Fibroblast of lung (primary cell): ENCODE results near the gene RBM33. TPM values are rescaled to one million over a fixed set of nuclear protein-coding genes. Genes with fewer than 3 reads are reported as not detected.

Source experiments
- DNase-seq, 2 donors: peaks; one replicate each; pipeline versions ENCODE4 v3.0.0 to v3.0.0-alpha.2; 2010; ENCODE audit warnings: low read depth in 2 of 2
- H2AFZ ChIP-seq: 2 replicates; pipeline ENCODE4 v1.5.1; 2012; ENCODE audit warnings: low read length, control low read depth, inconsistent platforms
- H3K27ac ChIP-seq: 2 replicates; pipeline ENCODE4 v1.5.1; 2011; ENCODE audit warnings: low read length, control low read depth; ENCODE audit not compliant: insufficient read depth
- H3K27me3 ChIP-seq: 2 replicates; pipeline ENCODE4 v1.5.1; 2011; ENCODE audit warnings: mild to moderate bottlenecking, low read length; ENCODE audit not compliant: control insufficient read depth, insufficient read depth
- H3K36me3 ChIP-seq: 2 replicates; pipeline ENCODE4 v1.5.1; 2011; ENCODE audit warnings: low read length; ENCODE audit not compliant: control insufficient read depth, insufficient read depth
- H3K4me1 ChIP-seq: 2 replicates; pipeline ENCODE4 v1.5.1; 2011; ENCODE audit warnings: low read length; ENCODE audit not compliant: control insufficient read depth, insufficient read depth; ENCODE audit errors: extremely low read depth
- H3K4me2 ChIP-seq: 2 replicates; pipeline ENCODE4 v1.5.1; 2011; ENCODE audit warnings: low read length, control low read depth; ENCODE audit not compliant: insufficient read depth; ENCODE audit errors: extremely low read depth
- H3K4me3 ChIP-seq, 4 experiments: fragments of 200-600 bp in 1 of 4; sonication (generic) in 1 of 4; replicated peaks in 1 of 4; 2 replicates each; pipeline ENCODE4 v1.5.1; 2011 to 2016; ENCODE audit warnings: low read length in 4 of 4, low read depth in 3 of 4, mild to moderate bottlenecking in 3 of 4, control low read depth in 2 of 4, inconsistent platforms in 1 of 4, mixed read lengths in 1 of 4; ENCODE audit not compliant: insufficient read depth in 1 of 4; ENCODE audit errors: control extremely low read depth in 1 of 4
- H3K79me2 ChIP-seq: 2 replicates; pipeline ENCODE4 v1.5.1; 2012; ENCODE audit warnings: mild to moderate bottlenecking, low read length, inconsistent platforms; ENCODE audit not compliant: control insufficient read depth, insufficient read depth
- H3K9ac ChIP-seq: 2 replicates; pipeline ENCODE4 v1.5.1; 2011; ENCODE audit warnings: mild to moderate bottlenecking, low read length, control low read depth; ENCODE audit not compliant: insufficient read depth
- H3K9me3 ChIP-seq: 2 replicates; pipeline ENCODE4 v1.5.1; 2012; ENCODE audit warnings: low read depth, low read length; ENCODE audit not compliant: control insufficient read depth, insufficient read depth
- H4K20me1 ChIP-seq: 2 replicates; pipeline ENCODE4 v1.5.1; 2011; ENCODE audit warnings: low read length; ENCODE audit not compliant: control insufficient read depth, insufficient read depth; ENCODE audit errors: extremely low read depth
- EZH2 ChIP-seq: IDR thresholded peaks from 2 replicates; pipeline ENCODE4 v1.5.1; 2012; ENCODE audit warnings: low read length, control low read depth, mild to moderate bottlenecking; ENCODE audit errors: missing control alignments
- polyA plus RNA-seq, 2 donors: library from polyadenylated mRNA; depleted of rRNA in 1 of 2; stranded (reverse) in 1 of 2; unstranded in 1 of 2; fragments of >200 nt; gene quantifications; 2 replicates each; pipeline ENCODE4 v1.2.1, GENCODE V29; 2011 to 2012; ENCODE audit warnings: missing spikeins in 1 of 2
- total RNA-seq: library from RNA; depleted of rRNA; stranded (reverse); fragments of >200 nt; gene quantifications from 2 replicates; pipeline ENCODE4 v1.2.1, GENCODE V29; 2014
- TF ChIP-seq, protein P1 (sequence below), 2 donors: IDR thresholded peaks in 1 of 2; conservative IDR thresholded peaks in 1 of 2; 1 replicate in 1 of 2; 2 replicates in 1 of 2; pipeline ENCODE4 v1.5.1; 2011 to 2012; ENCODE audit warnings: low read length in 2 of 2, control low read depth in 1 of 2, inconsistent platforms in 1 of 2, low read depth in 1 of 2, mild to moderate bottlenecking in 1 of 2

RBM33 gene
- total and polyA plus RNA-seq, 2 donors (not counting 1 experiment from before 2014, with no cell fraction given): 6.9 to 33.2 TPM

DNA sequence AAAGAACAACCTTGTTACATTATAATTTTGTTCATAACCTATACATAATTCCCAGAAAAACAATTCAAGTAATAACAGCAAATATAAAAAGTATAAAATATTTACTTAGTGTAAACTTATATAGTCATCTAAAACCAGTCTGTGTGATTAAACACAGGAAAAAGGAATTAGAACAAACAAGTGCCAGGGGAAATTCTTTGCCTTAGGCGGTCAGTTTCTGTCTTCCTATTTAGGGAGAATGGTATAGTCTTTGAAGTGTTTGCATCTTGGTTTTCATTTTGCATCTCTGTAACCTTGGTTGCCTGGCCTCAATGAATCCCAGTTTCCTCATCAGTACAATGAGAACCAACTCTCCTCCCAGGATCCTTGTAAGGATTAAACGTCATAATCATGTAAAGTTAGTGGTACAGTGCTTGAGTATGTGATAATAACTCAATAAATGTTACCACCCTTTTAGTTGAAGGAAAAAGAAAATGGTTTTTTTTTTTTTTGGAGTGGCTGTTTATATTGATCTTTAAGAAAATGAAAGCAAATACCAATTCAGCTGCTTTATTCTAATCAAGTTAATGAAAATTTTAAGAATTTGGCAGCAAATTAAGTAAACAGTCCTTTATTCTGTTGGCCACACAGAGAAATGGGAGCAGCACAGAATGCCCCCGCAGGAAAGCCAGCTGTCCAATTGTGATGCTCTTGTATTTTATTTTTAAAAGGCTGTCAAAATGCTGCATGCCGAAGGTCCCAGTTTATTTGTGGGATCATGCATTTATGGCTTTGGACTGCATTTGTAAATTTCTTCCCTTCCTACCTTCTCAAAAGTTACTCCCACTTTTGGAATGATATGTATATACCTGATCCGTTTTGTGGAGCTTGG lies 106.0 kb downstream of the RBM33 start:
- peaks cover 6% of the 10 kb centered on the region for H3K36me3 ChIP-seq
- no peak overlapping the region for H2AFZ ChIP-seq
- H3K27ac ChIP-seq: no peak overlapping the region
- no peaks in the 10 kb centered on the region for H3K27me3 ChIP-seq
- H3K4me1 ChIP-seq: no peaks in the 10 kb centered on the region
- no peak overlapping the region for H3K4me2 ChIP-seq
- DNase-seq: no peak
- TF ChIP-seq, protein P1, sequence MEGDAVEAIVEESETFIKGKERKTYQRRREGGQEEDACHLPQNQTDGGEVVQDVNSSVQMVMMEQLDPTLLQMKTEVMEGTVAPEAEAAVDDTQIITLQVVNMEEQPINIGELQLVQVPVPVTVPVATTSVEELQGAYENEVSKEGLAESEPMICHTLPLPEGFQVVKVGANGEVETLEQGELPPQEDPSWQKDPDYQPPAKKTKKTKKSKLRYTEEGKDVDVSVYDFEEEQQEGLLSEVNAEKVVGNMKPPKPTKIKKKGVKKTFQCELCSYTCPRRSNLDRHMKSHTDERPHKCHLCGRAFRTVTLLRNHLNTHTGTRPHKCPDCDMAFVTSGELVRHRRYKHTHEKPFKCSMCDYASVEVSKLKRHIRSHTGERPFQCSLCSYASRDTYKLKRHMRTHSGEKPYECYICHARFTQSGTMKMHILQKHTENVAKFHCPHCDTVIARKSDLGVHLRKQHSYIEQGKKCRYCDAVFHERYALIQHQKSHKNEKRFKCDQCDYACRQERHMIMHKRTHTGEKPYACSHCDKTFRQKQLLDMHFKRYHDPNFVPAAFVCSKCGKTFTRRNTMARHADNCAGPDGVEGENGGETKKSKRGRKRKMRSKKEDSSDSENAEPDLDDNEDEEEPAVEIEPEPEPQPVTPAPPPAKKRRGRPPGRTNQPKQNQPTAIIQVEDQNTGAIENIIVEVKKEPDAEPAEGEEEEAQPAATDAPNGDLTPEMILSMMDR (conservative IDR thresholded peaks at IDR 0.05 in 1 of 2, IDR thresholded peaks at IDR 0.05 in 1 of 2; ENCODE audit: low read depth in 1 of 2, low read length in 2 of 2): no peak
- TF ChIP-seq EZH2: no peak
- no peak overlapping the region for H3K4me3 ChIP-seq
- H3K9me3 ChIP-seq: no peaks in the 10 kb centered on the region
- no peak overlapping the region for H3K9ac ChIP-seq
- no peaks in the 10 kb centered on the region for H4K20me1 ChIP-seq
- peaks cover 46% of the 10 kb centered on the region for H3K79me2 ChIP-seq

DNA sequence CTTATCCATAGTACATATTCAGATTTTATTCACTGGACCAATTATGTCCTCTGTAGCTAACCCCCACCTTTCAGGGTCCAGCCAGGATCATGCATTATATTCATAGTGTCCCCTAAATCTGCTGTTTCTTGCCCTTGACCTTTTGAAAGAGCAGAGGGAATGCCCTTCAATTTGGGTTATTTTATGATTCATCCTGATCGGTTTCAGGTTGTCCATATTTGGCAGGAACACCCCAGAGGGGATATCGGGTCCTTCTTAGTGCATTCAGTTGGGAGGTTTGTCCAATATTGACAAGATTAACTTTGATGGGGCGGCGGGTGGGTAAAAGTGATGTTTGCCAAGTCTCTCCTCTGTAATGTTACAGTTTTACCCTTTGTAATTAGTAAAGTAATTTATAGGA lies 106.9 kb downstream of the RBM33 start:
- Histone ChIP-seq H3K4me2 (no peak overlapping the region), H3K9ac (no peak overlapping the region), H3K36me3 (peaks cover 3% of the 10 kb centered on the region), H3K4me3 (no peak overlapping the region), H4K20me1 (no peaks in the 10 kb centered on the region), H2AFZ (no peak overlapping the region), H3K79me2 (peaks cover 48% of the 10 kb centered on the region), H3K9me3 (no peaks in the 10 kb centered on the region), H3K27ac (no peak overlapping the region), H3K4me1 (no peaks in the 10 kb centered on the region), H3K27me3 (no peaks in the 10 kb centered on the region)
- TF ChIP-seq, protein P1 (conservative IDR thresholded peaks at IDR 0.05 in 1 of 2, IDR thresholded peaks at IDR 0.05 in 1 of 2; ENCODE audit: low read depth in 1 of 2, low read length in 2 of 2): no peak
- no peak for TF ChIP-seq EZH2
- DNase-seq: no peak

DNA sequence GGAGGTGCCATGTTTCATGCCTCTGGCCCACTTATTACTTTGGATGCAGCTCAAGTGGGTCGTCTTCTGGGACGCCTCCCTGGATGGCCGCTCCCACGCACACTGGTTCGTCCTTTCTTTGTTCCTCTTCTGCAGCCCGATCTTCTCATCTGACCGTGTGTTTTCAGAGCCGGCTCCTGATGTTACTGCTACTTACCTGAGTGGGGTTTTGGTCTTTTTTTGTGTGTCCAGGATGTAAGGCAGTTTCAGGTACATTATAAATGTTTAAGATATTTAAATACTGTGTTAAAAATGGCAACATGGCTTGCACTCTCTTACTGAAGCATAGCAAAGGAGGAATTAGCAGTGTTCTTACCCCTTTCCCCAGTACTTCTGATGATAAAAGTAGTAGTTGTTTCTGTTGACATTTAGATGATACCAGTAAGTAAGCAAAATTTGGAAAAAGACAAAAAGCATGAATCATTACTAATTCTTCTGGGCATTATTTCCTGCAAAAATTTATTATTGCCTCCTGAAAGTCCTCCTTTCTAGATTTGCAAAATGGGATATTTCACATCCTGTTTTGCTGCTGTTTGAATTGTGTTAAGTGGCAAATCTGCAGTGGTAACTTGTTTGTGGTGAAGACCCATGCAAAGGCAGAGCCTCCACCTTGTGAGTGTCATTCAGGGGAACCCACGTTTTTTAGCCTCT lies 108.4 kb downstream of the RBM33 start:
- Histone ChIP-seq H3K4me2 (no peak overlapping the region), H3K4me1 (no peaks in the 10 kb centered on the region), H3K27me3 (no peaks in the 10 kb centered on the region), H3K79me2 (peaks cover 52% of the 10 kb centered on the region), H3K9ac (no peak overlapping the region), H3K27ac (no peak overlapping the region), H3K9me3 (no peaks in the 10 kb centered on the region), H3K4me3 (no peak overlapping the region), H3K36me3 (peaks cover 3% of the 10 kb centered on the region), H4K20me1 (no peaks in the 10 kb centered on the region), H2AFZ (no peak overlapping the region)
- DNase-seq: no peak
- no peak for TF ChIP-seq EZH2
- TF ChIP-seq, protein P1 (conservative IDR thresholded peaks at IDR 0.05 in 1 of 2, IDR thresholded peaks at IDR 0.05 in 1 of 2; ENCODE audit: low read depth in 1 of 2, low read length in 2 of 2): no peak
